ENCODE data around the gene C2CD4D.

Gene C2CD4D

GRCh38 chr1:151809985-151810556, 29.5 kb downstream of the C2CD4D start:
- DNase-seq = no peak

- no peak for DNase-seq
Observed at GRCh38 chr1:151809290-151809984, 30.2 kb downstream of the C2CD4D start.

GRCh38 chr1:151807766-151808165, 31.9 kb downstream of the C2CD4D start:
- DNase-seq = no peak

- DNase-seq = no peak
Observed at GRCh38 chr1:151807131-151807530, 32.5 kb downstream of the C2CD4D start.

- DNase-seq = no peak
Observed at GRCh38 chr1:151806170-151806569, 33.5 kb downstream of the C2CD4D start.

GRCh38 chr1:151805066-151805820, 34.4 kb downstream of the C2CD4D start, which contains the start of gene LINGO4:
Gene LINGO4, minus strand, starts transcription at chr1:151805419. Its CDS starts 2,715 bp downstream, at chr1:151802704.
- no peak for DNase-seq

- no peak for DNase-seq
Observed at GRCh38 chr1:151803915-151804314, 35.7 kb downstream of the C2CD4D start.

GRCh38 chr1:151803164-151803563, 36.5 kb downstream of the C2CD4D start:
- no peak for DNase-seq

- no peak for DNase-seq
Observed at GRCh38 chr1:151802372-151802771, 37.2 kb downstream of the C2CD4D start.

- no peak for DNase-seq
Observed at GRCh38 chr1:151801846-151802245, 37.8 kb downstream of the C2CD4D start.

- no peak for DNase-seq
Observed at GRCh38 chr1:151801310-151801820, 38.3 kb downstream of the C2CD4D start.

- DNase-seq = no peak
Observed at GRCh38 chr1:151800830-151801229, 38.8 kb downstream of the C2CD4D start.

- no peak for DNase-seq
Observed at GRCh38 chr1:151799179-151800022, 40.2 kb downstream of the C2CD4D start.

- DNase-seq = no peak
Observed at GRCh38 chr1:151798571-151798970, 41.0 kb downstream of the C2CD4D start.

GRCh38 chr1:151790940-151791651, 48.5 kb downstream of the C2CD4D start:
- peak; percentile 29 for DNase-seq

GRCh38 chr1:151790071-151790939, 49.3 kb downstream of the C2CD4D start, which contains the start of gene TDRKH:
Gene TDRKH, minus strand, starts transcription at chr1:151790500. Its CDS starts 7,478 bp downstream, at chr1:151783022.
- peak; percentile 100 for DNase-seq
